ENCODE results near the gene ZNF746.

- TF ChIP-seq CTCF (conservative IDR thresholded peaks at IDR 0.05) (no peak), EZH2 (IDR thresholded peaks at IDR 0.05; ENCODE audit: low read depth) (no peak)
Measured at GRCh38 chr7:149547126-149547525, 49.5 kb upstream of the ZNF746 start.
